Lower lobe of right lung (tissue), 2 donors: Measurements from ENCODE around the gene ZDHHC11B. TPM values are rescaled to one million over a fixed set of nuclear protein-coding genes. Genes with fewer than 3 reads are reported as not detected.
"Not testable (repeated sequence)": the region's sequence is repeated elsewhere in the genome, so short reads cannot be mapped to it uniquely, and the experiment has no call there.

ENCODE experiments used
- ATAC-seq, 2 donors: fragments of 200-7000 bp; cut with Tn5 transposase; one replicate each; pipeline ENCODE4 v1.9.1; 2020 to 2022; ENCODE audit warnings: mild to moderate bottlenecking in 2 of 2, moderate library complexity in 2 of 2
- DNase-seq: peaks from one replicate; pipeline ENCODE4 v3.0.0-alpha.2; 2020
- H3K27ac ChIP-seq: fragments of 200-600 bp; one replicate; pipeline ENCODE4 v1.8.0; 2022
- H3K27me3 ChIP-seq: fragments of 200-600 bp; one replicate; pipeline ENCODE4 v1.8.0; 2022; ENCODE audit warnings: low read depth
- H3K36me3 ChIP-seq: fragments of 200-600 bp; one replicate; pipeline ENCODE4 v1.8.0; 2022; ENCODE audit warnings: mild to moderate bottlenecking
- H3K4me1 ChIP-seq: fragments of 200-600 bp; one replicate; pipeline ENCODE4 v1.8.0; 2022
- H3K4me3 ChIP-seq: fragments of 200-600 bp; one replicate; pipeline ENCODE4 v1.8.0; 2022; ENCODE audit warnings: mild to moderate bottlenecking
- H3K9me3 ChIP-seq: fragments of 200-600 bp; one replicate; pipeline ENCODE4 v1.8.0; 2022
- CTCF ChIP-seq: fragments of 200-600 bp; IDR thresholded peaks from one replicate; pipeline ENCODE4 v1.8.0; 2022; ENCODE audit warnings: antibody characterized with exemption, mild to moderate bottlenecking
- intact Hi-C: fragments of 100-400 bp; cut with DNase I; formaldehyde crosslinking; loops from one replicate; pipeline ENCODE4 v1.11.0; 2022
- total RNA-seq: library from RNA; stranded (reverse); fragmentation: NEBNext Ultra II Directional; extraction: Animal tissue kit (Norgen Biotek cat#: 25700); gene quantifications from one replicate; pipeline ENCODE4 v1.2.1, GENCODE V29; 2021
- donor health status: DM: no; HTN: yes; CAD: no; lungs with severe emphysema.

Gene ZDHHC11B
- total RNA-seq, 1 donor from 2014 or later = 14.9 TPM

DNA sequence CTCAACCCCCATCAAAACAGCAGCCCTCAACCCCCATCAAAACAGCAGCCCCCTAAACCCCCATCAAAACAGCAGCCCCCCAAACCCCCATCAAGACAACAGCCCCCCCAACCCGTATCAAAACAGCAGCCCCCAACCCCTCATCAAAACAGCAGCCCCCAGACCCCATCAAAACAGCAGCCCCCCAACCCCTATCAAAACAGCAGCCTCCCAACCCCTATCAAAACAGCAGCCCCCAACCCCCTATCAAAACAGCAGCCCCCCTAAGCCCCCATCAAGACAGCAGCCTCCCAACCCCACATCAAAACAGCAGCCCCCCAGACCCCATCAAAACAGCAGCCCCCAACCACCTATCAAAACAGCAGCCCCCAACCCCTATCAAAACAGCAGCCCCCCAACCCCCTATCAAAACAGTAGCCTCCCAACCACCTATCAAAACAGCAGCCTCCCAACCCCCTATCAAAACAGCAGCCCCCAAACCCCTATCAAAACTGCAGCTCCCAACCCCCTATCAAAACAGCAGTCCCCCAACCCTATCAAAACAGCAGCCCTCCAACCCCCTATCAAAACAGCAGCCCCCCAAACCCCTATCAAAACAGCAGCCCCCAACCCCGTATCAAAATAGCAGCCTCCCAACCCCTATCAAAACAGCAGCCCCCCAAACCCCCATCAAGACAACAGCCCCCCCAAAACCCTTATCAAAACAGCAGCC, 92.6 kb downstream of the ZDHHC11B start:
- no peaks in the 10 kb centered on the region for H3K36me3 ChIP-seq
- no peak for TF ChIP-seq CTCF
- ATAC-seq (no peak), DNase-seq (no peak)
- no peaks in the 10 kb centered on the region for H3K9me3 ChIP-seq
- H3K4me3 ChIP-seq = peak overlapping the region; percentile 62
- H3K27me3 ChIP-seq = no peaks in the 10 kb centered on the region
- intact Hi-C loops = no loop called here
- H3K4me1 ChIP-seq = no peaks in the 10 kb centered on the region
- H3K27ac ChIP-seq = no peak overlapping the region

- H3K4me1 ChIP-seq, H3K9me3 ChIP-seq, H3K27ac ChIP-seq, intact Hi-C loops, H3K4me3 ChIP-seq, H3K36me3 ChIP-seq, H3K27me3 ChIP-seq: not testable (repeated sequence)
- peak; percentile 29 to 56 for ATAC-seq
- DNase-seq = peak; percentile 56
Observed at GRCh38 chr5:691049-691448, 93.5 kb downstream of the ZDHHC11B start.

- H3K9me3 ChIP-seq, DNase-seq, H3K36me3 ChIP-seq, ATAC-seq, H3K4me3 ChIP-seq, H3K27ac ChIP-seq, H3K27me3 ChIP-seq, intact Hi-C loops, H3K4me1 ChIP-seq: not testable (repeated sequence)
Observed at GRCh38 chr5:690293-690692, 94.2 kb downstream of the ZDHHC11B start.

DNA sequence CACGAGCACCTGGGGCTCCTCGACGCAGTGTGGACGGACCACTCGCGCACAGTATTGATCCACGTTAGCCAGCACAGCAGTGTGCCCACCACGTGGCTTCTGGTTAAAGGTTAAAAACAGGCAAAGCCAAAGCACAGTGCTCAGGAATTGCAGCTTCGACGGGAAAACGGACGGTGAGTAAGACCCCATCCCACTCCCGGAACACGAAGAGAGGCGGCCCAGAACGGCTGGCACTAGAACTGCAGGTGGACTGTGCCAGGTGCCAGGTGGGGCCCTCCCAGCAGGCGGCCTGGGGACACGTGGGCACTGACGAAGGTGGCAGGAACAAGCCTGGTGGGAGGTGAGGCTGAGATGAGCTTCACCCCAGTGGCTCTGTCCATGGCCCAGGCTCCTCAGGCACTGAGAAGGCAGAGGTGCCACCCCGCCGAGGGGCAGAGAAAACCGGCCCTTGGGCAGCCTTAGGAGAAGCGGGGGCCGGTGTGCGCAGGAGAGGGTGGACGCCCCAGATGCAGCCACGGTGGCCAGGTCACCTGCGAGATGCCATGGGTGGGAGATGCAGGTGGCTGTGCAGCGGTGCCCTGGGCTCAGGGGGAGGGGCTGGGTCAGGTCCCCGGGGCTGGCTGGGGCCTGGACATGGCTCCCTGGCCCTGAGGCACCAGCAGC, 96.0 kb downstream of the ZDHHC11B start:
- H3K27ac ChIP-seq, H3K4me1 ChIP-seq, H3K36me3 ChIP-seq, DNase-seq, H3K4me3 ChIP-seq, H3K9me3 ChIP-seq, intact Hi-C loops, ATAC-seq, H3K27me3 ChIP-seq: not testable (repeated sequence)

- ATAC-seq, H3K4me3 ChIP-seq, intact Hi-C loops, H3K4me1 ChIP-seq, H3K27me3 ChIP-seq, DNase-seq, H3K36me3 ChIP-seq, H3K9me3 ChIP-seq, H3K27ac ChIP-seq: not testable (repeated sequence)
Observed at GRCh38 chr5:686936-687335, 97.6 kb downstream of the ZDHHC11B start.

DNA sequence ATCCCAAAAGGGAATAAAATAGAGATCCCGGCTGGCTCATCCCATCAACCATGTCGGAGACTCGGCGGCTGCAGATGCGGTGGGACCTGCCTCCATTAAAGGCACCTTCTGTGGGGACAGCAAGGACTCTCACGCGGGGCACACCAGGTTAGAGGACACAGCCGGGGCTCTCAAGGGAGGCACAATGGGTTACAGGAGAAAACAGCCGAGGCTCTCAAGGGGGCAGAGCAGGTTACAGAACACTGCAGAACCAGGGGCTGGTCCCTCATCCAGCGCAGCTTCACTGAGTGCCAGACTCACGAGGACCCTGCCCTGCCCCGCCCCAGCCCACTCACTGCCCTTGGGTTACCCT, 98.4 kb downstream of the ZDHHC11B start:
- intact Hi-C loops = not testable (repeated sequence)

DNA sequence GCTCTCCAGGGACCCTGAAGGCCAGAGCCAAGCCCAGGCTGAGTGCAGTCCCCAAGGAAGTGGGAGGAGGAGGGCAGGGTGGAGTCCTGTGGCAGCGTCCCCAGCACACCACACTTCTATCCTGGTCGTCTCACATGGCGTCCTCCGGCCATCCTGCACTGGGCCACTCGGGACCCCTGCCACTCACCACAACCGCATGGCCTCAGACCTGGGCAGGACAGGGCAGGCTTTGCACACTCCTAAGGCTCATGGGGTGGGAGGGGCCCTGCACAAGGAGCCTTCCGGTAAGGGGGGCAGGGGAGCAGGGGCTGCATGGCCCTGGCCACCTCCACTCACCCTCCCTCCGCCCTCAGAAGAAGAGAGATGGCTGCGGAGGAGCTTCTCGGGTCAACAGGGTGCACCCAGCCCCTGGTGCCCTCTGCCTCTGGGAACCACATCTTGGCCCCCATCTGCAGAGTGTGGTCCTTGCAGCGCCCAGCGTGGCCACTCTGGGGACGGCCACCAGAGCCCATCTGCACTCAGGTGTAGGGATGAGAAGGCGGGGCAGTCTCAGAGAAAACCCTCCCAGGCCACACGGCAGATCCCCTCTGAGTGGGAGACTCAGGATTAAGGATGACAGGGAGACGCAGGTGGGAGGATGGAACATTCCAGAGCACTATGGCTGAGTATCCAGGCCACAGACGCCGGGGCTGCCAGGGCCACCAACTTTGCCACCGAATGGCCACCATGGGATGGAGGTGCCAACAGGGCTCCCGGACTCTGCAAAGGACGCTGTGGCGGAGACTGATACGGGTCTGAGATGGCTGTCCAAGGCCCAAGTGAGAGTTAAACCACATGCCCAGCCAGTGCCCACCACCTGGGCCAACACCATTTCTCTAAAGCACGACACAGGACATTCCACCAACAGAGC, 99.0 kb downstream of the ZDHHC11B start:
- intact Hi-C loops = no loop called here
- no peak for TF ChIP-seq CTCF
- H3K4me1 ChIP-seq = no peaks in the 10 kb centered on the region
- DNase-seq (no peak), ATAC-seq (no peak)
- H3K4me3 ChIP-seq = no peak overlapping the region
- H3K36me3 ChIP-seq = no peaks in the 10 kb centered on the region
- no peak overlapping the region for H3K27ac ChIP-seq
- H3K9me3 ChIP-seq = no peaks in the 10 kb centered on the region
- H3K27me3 ChIP-seq = no peaks in the 10 kb centered on the region

More for the DNA sequence above, 98.4 kb downstream of the ZDHHC11B start:
- not testable (repeated sequence) for H3K27me3 ChIP-seq, H3K9me3 ChIP-seq, DNase-seq, H3K4me1 ChIP-seq, ATAC-seq, H3K4me3 ChIP-seq, H3K36me3 ChIP-seq, H3K27ac ChIP-seq
